Progenitor cell of endocrine pancreas (in vitro differentiated cells): ENCODE measurements around the gene TRABD2B. TPM values are rescaled to one million over a fixed set of nuclear protein-coding genes. Genes with fewer than 3 reads are reported as not detected.

Experiments
- DNase-seq: peaks from one replicate; pipeline ENCODE4 v3.0.0; 2021; ENCODE audit warnings: low spot score; ENCODE audit not compliant: unreplicated experiment
- H3K27ac Mint-ChIP-seq: 2 replicates; pipeline ENCODE4 v1.8.0; 2021; ENCODE audit warnings: mild to moderate bottlenecking, moderate library complexity, mixed read lengths
- H3K27me3 Mint-ChIP-seq: 2 replicates; pipeline ENCODE4 v1.8.0; 2021; ENCODE audit warnings: mixed read lengths
- H3K36me3 Mint-ChIP-seq: 2 replicates; pipeline ENCODE4 v1.8.0; 2022; ENCODE audit warnings: mixed read lengths; ENCODE audit not compliant: insufficient read depth
- H3K4me1 Mint-ChIP-seq: 2 replicates; pipeline ENCODE4 v1.8.0; 2021; ENCODE audit warnings: low read depth, mixed read lengths
- H3K4me3 Mint-ChIP-seq: 2 replicates; pipeline ENCODE4 v1.8.0; 2021; ENCODE audit warnings: low read depth, mild to moderate bottlenecking, moderate library complexity, mixed read lengths
- H3K9me3 Mint-ChIP-seq: 2 replicates; pipeline ENCODE4 v1.8.0; 2021; ENCODE audit warnings: low read depth, mixed read lengths
- CTCF ChIP-seq: fragments of 200-600 bp; sonication (generic); IDR thresholded peaks from one replicate; pipeline ENCODE4 v1.5.0; 2021; ENCODE audit warnings: antibody characterized with exemption, mild to moderate bottlenecking; ENCODE audit not compliant: unreplicated experiment
- total RNA-seq: library from RNA; stranded (reverse); gene quantifications from 2 replicates; pipeline ENCODE4 v1.2.1, GENCODE V29; 2021

The TRABD2B gene
- total RNA-seq, 1 donor from 2014 or later: 14.5 TPM

- TF ChIP-seq CTCF: no peak
- Mint-ChIP-seq H3K9me3 (no peaks in the 10 kb centered on the region), H3K4me1 (peaks cover 21% of the 10 kb centered on the region), H3K36me3 (peaks cover 2% of the 10 kb centered on the region), H3K27me3 (no peaks in the 10 kb centered on the region), H3K4me3 (no peak overlapping the region), H3K27ac (peak overlapping the region; percentile 6)
- DNase-seq: no peak
These were observed 149.4 kb downstream of the TRABD2B start for GRCh38 chr1:47847763-47848162.

DNA sequence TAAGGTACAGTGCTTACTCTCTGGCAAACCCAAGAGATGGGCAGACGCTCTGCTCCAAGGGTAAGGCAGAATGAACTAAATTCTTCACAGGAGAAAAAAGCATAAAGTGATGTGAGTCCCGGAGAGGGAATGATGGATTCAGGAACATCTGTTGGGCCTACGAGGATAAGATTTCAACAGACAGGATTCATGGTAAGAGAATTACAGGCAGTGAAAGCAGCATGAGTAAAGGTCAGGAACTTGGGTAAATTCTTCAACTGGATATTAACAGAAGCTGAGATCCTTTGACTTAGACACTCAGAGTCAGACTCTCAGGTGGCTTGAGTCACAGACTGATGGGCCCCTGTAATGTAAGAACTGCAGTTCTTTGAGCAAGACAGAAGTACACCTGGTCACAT lies 152.6 kb downstream of the TRABD2B start:
- no peak for TF ChIP-seq CTCF
- H3K4me3 Mint-ChIP-seq: no peak overlapping the region
- no peak overlapping the region for H3K27ac Mint-ChIP-seq
- peaks cover 38% of the 10 kb centered on the region for H3K4me1 Mint-ChIP-seq
- no peaks in the 10 kb centered on the region for H3K9me3 Mint-ChIP-seq
- no peaks in the 10 kb centered on the region for H3K27me3 Mint-ChIP-seq
- peaks cover 2% of the 10 kb centered on the region for H3K36me3 Mint-ChIP-seq
- no peak for DNase-seq

- H3K4me3 Mint-ChIP-seq: no peak overlapping the region
- H3K27me3 Mint-ChIP-seq: no peaks in the 10 kb centered on the region
- TF ChIP-seq CTCF: no peak
- H3K9me3 Mint-ChIP-seq: no peaks in the 10 kb centered on the region
- no peak for DNase-seq
- H3K36me3 Mint-ChIP-seq: peaks cover 2% of the 10 kb centered on the region
- peaks cover 34% of the 10 kb centered on the region for H3K4me1 Mint-ChIP-seq
- no peak overlapping the region for H3K27ac Mint-ChIP-seq
These were observed 153.2 kb downstream of the TRABD2B start for GRCh38 chr1:47843781-47844557.

- no peak overlapping the region for H3K27ac Mint-ChIP-seq
- H3K4me3 Mint-ChIP-seq: no peak overlapping the region
- DNase-seq: no peak
- peaks cover 38% of the 10 kb centered on the region for H3K4me1 Mint-ChIP-seq
- TF ChIP-seq CTCF: no peak
- no peaks in the 10 kb centered on the region for H3K27me3 Mint-ChIP-seq
- H3K9me3 Mint-ChIP-seq: no peaks in the 10 kb centered on the region
- peaks cover 2% of the 10 kb centered on the region for H3K36me3 Mint-ChIP-seq
These were observed 154.1 kb downstream of the TRABD2B start for GRCh38 chr1:47843059-47843458.

DNA sequence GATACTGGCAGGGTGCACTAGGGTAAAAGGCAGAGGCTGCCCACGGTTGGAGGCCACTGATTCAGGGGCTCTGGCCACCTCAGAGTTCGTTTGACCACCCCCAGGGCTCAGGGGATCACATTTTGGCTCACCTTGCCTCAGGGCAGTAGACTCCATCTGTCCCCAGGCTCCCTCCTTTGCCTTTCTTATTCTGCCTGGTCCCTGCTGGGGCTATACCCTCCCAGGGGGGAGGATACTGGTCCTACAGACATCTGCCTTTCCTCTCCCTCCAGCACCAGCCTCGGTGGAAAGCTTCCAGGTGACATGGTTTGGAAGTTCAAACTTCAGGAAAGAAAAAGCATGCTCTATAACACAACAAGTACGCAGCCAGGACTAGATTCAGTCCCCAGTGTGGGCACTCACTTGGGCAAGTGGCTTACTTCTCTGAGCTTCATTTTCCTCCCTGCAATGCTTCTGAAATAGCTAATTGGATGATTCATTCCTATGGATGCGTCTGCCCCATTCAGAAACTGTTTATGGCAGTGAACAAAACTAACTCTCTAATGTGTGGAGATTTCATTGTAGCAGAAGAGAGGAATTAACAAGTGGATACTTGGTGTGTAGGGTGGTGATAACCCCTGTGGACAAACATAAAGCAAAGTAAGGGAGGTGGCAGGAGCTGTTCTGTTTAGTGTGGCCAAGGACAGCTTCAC lies 154.8 kb downstream of the TRABD2B start:
- Mint-ChIP-seq H3K4me3 (no peak overlapping the region), H3K27ac (peak overlapping the region; percentile 36), H3K9me3 (no peaks in the 10 kb centered on the region), H3K27me3 (no peaks in the 10 kb centered on the region), H3K4me1 (peaks cover 43% of the 10 kb centered on the region), H3K36me3 (peaks cover 2% of the 10 kb centered on the region)
- no peak for TF ChIP-seq CTCF
- no peak for DNase-seq
